ENCODE data around the gene HACD4.
"Not testable (repeated sequence)": the region's sequence is repeated elsewhere in the genome, so short reads cannot be mapped to it uniquely, and the experiment has no call there.

The HACD4 gene

GRCh38 chr9:21015995-21016394 is 15.4 kb downstream of the HACD4 start:
- no peak for DNase-seq

- DNase-seq: peak; percentile 24
Observed at GRCh38 chr9:21015129-21015815, 16.2 kb downstream of the HACD4 start.

DNA sequence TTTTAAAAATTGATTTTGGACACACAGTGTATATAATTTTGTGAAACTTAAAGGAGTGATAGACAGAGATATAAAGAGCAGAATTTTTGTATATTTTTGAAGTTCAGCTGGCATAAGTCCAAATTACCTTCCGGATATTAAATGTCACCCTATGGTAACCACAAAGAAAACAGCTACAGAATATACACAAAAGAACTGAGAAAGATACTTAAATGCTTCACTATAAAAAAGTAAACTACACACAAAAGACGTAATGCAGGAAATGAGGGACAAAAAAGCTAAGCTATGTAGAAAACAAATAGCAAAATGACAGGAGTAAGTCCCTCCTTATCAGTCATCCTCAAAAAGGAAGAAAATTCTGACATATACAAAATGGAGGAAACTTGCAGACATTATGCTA is 29.4 kb downstream of the HACD4 start:
- DNase-seq: no peak

GRCh38 chr9:21001581-21001980 is 29.9 kb downstream of the HACD4 start:
- no peak for DNase-seq

GRCh38 chr9:20997503-20998076 is 33.9 kb downstream of the HACD4 start:
- DNase-seq: no peak

DNA sequence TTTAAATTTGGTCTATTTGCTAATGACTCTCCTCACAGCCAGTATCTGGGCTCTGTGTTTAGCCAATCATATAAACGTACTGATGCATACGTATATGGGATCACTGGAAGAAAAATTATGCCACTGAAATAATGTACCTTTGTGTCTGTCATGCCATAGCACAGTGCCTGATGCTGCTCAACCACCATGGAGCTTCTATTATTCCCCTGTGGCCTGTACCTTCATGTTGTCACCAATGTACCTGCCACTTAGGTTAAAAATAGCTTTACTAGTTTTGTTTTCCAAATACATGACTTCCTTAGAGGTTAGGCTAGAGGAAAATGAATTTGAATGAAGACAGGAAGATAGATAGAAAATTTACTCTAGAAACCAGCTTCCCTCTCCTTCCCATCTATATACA is 34.6 kb downstream of the HACD4 start:
- DNase-seq: no peak

DNA sequence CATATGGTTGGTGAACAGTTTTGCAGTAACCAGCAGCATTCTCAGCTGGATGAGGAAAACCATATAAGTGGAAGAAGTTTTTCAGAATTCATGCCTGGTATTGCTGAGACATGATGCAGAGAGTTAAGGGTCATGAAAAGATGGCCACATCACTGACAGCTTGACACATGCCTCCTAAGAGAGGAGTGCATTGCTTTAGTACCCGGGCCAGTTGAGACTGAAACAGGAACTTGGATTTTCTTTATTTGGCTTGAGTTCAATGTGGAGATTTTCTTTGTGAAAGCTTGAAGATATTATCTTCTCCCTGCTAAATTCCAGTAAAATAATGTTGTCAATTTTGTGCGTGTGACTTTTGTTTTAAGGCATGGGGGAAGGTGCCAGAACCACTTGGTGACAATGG is 35.8 kb downstream of the HACD4 start:
- DNase-seq: no peak

- no peak for DNase-seq
Observed at GRCh38 chr9:20994486-20994885, 37.0 kb downstream of the HACD4 start.

DNA sequence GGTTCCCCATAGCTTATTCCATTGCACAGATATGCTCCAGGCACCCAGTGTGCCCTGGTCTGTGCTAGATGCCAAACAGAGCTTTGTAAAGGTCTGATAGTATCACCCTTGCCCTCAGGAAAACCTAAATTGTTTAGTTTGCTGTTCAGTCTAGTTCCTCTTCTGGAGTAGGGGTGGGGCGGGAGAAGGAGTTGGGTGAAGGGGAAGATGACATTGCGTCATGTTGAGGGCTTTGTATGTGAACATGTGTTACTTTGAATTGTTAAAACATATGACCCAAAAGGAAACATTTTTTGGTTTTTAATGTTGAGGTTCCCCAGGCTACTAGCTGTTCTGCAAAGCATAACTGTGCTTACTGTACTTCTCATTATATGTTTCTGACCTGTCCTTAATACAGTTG is 40.6 kb downstream of the HACD4 start:
- DNase-seq: no peak

- no peak for DNase-seq
Observed at GRCh38 chr9:20989923-20990341, 41.5 kb downstream of the HACD4 start.

DNA sequence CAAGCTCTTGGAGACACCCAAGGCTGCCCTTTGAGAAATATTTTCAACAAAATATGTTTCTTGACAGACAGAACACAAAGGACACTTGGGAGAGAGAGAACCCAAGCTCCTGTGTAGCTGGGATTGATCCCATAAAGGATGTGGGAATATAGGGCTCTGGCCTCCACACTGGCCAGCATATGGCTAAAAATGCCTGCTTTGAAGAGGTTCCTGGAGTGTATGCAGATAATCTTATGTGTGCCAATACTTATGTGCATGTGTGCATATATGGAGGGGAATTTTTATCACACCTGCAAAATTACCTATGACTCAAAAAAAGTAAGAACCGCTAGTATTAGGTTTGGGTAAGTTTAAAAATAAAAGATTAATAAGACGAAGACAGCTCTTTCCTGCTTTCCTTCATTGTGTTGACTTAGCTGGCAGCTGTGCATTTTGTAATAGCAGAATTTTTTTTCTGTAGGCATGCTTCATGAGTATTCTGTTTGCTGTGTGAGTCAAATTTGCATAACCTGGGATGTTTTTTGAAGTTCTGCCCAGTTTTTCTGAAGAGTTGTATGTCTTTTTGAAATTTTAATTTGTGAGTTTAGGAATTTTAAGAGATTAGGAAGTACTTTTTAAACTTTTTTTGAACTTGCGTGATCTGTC is 42.6 kb downstream of the HACD4 start:
- no peak for DNase-seq

GRCh38 chr9:20988061-20988460 is 43.4 kb downstream of the HACD4 start:
- no peak for DNase-seq

- DNase-seq: no peak
Observed at GRCh38 chr9:20987521-20987920, 43.9 kb downstream of the HACD4 start.

GRCh38 chr9:20985851-20986600 is 45.4 kb downstream of the HACD4 start:
- DNase-seq: no peak

GRCh38 chr9:20984506-20984905 is 46.9 kb downstream of the HACD4 start:
- no peak for DNase-seq

GRCh38 chr9:20981486-20981885 is 50.0 kb downstream of the HACD4 start:
- peak; percentile 57 for DNase-seq

- peak; percentile 43 for DNase-seq
Observed at GRCh38 chr9:20980832-20981455, 50.5 kb downstream of the HACD4 start.

DNA sequence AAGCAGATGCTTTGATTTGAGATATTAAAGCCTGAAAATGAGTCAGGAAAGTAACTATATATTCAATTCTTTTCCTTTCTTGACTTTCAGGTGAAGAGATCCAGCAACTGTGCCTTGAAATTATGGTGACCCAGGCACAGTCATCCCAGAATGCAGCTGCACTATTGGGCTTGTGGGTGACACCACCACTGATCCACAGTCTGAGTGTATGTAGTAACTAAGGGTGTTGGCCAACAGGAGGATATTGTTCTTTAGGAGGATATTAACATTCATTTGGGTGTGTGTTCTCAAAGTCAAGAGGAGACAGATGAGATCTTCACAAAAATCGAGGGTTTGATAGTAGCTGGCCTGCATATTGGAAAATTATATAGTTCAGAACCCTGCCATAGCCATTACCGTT is 53.2 kb downstream of the HACD4 start:
- DNase-seq: no peak

DNA sequence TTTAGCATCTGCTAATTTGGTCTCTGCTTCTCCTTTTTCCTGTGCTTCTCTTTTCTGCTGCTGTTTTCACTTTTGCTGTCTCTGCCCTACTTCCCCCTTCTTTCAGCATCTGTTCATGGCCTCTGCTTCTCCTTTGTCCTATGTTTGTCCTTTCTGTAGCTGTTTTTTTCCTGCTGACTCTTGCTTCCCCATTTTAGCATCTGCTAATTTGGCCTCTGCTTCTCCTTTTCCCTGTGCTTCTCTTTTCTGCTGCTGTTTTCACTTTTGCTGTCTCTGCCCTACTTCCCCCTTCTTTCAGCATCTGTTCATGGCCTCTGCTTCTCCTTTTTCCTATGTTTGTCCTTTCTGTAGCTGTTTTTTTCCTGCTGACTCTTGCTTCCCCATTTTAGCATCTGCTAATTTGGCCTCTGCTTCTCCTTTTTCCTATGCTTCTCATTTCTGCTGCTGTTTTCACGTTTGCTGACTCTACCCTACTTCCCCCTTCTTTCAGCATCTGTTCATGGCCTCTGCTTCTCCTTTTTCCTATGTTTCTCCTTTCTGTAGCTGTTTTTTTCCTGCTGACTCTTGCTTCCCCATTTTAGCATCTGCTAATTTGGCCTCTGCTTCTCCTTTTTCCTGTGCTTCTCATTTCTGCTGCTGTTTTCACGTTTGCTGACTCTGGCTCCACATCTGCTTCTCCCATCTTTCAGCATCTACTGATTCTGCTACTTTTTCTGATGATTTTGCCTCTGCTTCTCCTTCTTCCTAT is 57.1 kb downstream of the HACD4 start:
- not testable (repeated sequence) for DNase-seq

GRCh38 chr9:20973246-20973947 is 58.0 kb downstream of the HACD4 start:
- DNase-seq: not testable (repeated sequence)

GRCh38 chr9:20972684-20973083 is 58.8 kb downstream of the HACD4 start:
- DNase-seq: no peak

Data from eye (tissue), 1 donor.